ENCODE data around the gene PRPF4. TPM values are rescaled to one million over a fixed set of nuclear protein-coding genes. Genes with fewer than 3 reads are reported as not detected.

The PRPF4 gene
- total RNA-seq, 1 donor from 2014 or later: 33.6 TPM

GRCh38 chr9:113255438-113255837, 20.0 kb upstream of the PRPF4 start:
- peaks cover 21% of the 10 kb centered on the region for H3K36me3 Mint-ChIP-seq (ENCODE audit: insufficient read depth)
- DNase-seq (ENCODE audit: low spot score, unreplicated experiment): no peak
- H3K27me3 Mint-ChIP-seq: no peaks in the 10 kb centered on the region
- H3K27ac Mint-ChIP-seq: no peak overlapping the region
- peaks cover 2% of the 10 kb centered on the region for H3K9me3 Mint-ChIP-seq (ENCODE audit: low read depth)
- peaks cover 15% of the 10 kb centered on the region for H3K4me1 Mint-ChIP-seq (ENCODE audit: low read depth)
- TF ChIP-seq CTCF (IDR thresholded peaks at IDR 0.05; ENCODE audit: unreplicated experiment): no peak
- no peak overlapping the region for H3K4me3 Mint-ChIP-seq (ENCODE audit: low read depth)

- Mint-ChIP-seq H3K4me3 (ENCODE audit: low read depth) (no peak overlapping the region), H3K36me3 (ENCODE audit: insufficient read depth) (peaks cover 19% of the 10 kb centered on the region), H3K4me1 (ENCODE audit: low read depth) (peaks cover 15% of the 10 kb centered on the region), H3K27me3 (no peaks in the 10 kb centered on the region), H3K9me3 (ENCODE audit: low read depth) (no peaks in the 10 kb centered on the region), H3K27ac (no peak overlapping the region)
- no peak for DNase-seq (ENCODE audit: low spot score, unreplicated experiment)
- no peak for TF ChIP-seq CTCF (IDR thresholded peaks at IDR 0.05; ENCODE audit: unreplicated experiment)
Observed at GRCh38 chr9:113257863-113258262, 17.6 kb upstream of the PRPF4 start.

GRCh38 chr9:113258282-113258681, 17.2 kb upstream of the PRPF4 start:
- Mint-ChIP-seq H3K4me3 (ENCODE audit: low read depth) (no peak overlapping the region), H3K36me3 (ENCODE audit: insufficient read depth) (peaks cover 19% of the 10 kb centered on the region), H3K9me3 (ENCODE audit: low read depth) (no peaks in the 10 kb centered on the region), H3K27ac (no peak overlapping the region), H3K27me3 (no peaks in the 10 kb centered on the region), H3K4me1 (ENCODE audit: low read depth) (peaks cover 15% of the 10 kb centered on the region)
- DNase-seq (ENCODE audit: low spot score, unreplicated experiment): no peak
- no peak for TF ChIP-seq CTCF (IDR thresholded peaks at IDR 0.05; ENCODE audit: unreplicated experiment)

- Mint-ChIP-seq H3K9me3 (ENCODE audit: low read depth) (no peaks in the 10 kb centered on the region), H3K4me1 (ENCODE audit: low read depth) (peaks cover 12% of the 10 kb centered on the region), H3K27ac (no peak overlapping the region), H3K36me3 (ENCODE audit: insufficient read depth) (peaks cover 21% of the 10 kb centered on the region), H3K27me3 (no peaks in the 10 kb centered on the region), H3K4me3 (ENCODE audit: low read depth) (no peak overlapping the region)
- no peak for TF ChIP-seq CTCF (IDR thresholded peaks at IDR 0.05; ENCODE audit: unreplicated experiment)
- DNase-seq (ENCODE audit: low spot score, unreplicated experiment): no peak
Observed at GRCh38 chr9:113261917-113262671, 13.4 kb upstream of the PRPF4 start.

- Mint-ChIP-seq H3K4me3 (ENCODE audit: low read depth) (no peak overlapping the region), H3K4me1 (ENCODE audit: low read depth) (no peaks in the 10 kb centered on the region), H3K27ac (no peak overlapping the region), H3K36me3 (ENCODE audit: insufficient read depth) (peaks cover 14% of the 10 kb centered on the region), H3K9me3 (ENCODE audit: low read depth) (no peaks in the 10 kb centered on the region), H3K27me3 (no peaks in the 10 kb centered on the region)
- no peak for DNase-seq (ENCODE audit: low spot score, unreplicated experiment)
- no peak for TF ChIP-seq CTCF (IDR thresholded peaks at IDR 0.05; ENCODE audit: unreplicated experiment)
Observed at GRCh38 chr9:113266174-113266573, 9.3 kb upstream of the PRPF4 start.
